Pons (tissue), 1 donor: ENCODE data around the gene KIF22.
"Not testable (repeated sequence)": the region's sequence is repeated elsewhere in the genome, so short reads cannot be mapped to it uniquely, and the experiment has no call there.

Experiments used
- DNase-seq: peaks from one replicate; pipeline ENCODE4 v3.0.0-alpha.2; 2016; ENCODE audit warnings: low spot score

Gene KIF22

GRCh38 chr16:29766571-29766970, 24.0 kb upstream of the KIF22 start:
- DNase-seq: no peak

- no peak for DNase-seq
These were observed 23.5 kb upstream of the KIF22 start for GRCh38 chr16:29767062-29767461.

- DNase-seq: no peak
These were observed 21.0 kb upstream of the KIF22 start for GRCh38 chr16:29769507-29769906.

GRCh38 chr16:29770250-29770929, 20.2 kb upstream of the KIF22 start:
- DNase-seq: no peak

- DNase-seq: not testable (repeated sequence)
These were observed 18.2 kb upstream of the KIF22 start for GRCh38 chr16:29772330-29772729.

- DNase-seq: no peak
These were observed 15.8 kb upstream of the KIF22 start for GRCh38 chr16:29774730-29775129.

- DNase-seq: no peak
These were observed 14.7 kb upstream of the KIF22 start for GRCh38 chr16:29775742-29776408.

GRCh38 chr16:29777576-29778350, 12.8 kb upstream of the KIF22 start, which contains the start of gene ZG16:
TSS of gene ZG16 (plus strand) at chr16:29778256. CDS start at chr16:29779267, 1,011 bp downstream.
- no peak for DNase-seq

GRCh38 chr16:29779474-29779873, 11.1 kb upstream of the KIF22 start:
- DNase-seq: no peak

GRCh38 chr16:29783094-29783953, 7.2 kb upstream of the KIF22 start:
- not testable (repeated sequence) for DNase-seq

GRCh38 chr16:29784157-29784556, 6.4 kb upstream of the KIF22 start:
- DNase-seq: no peak

- no peak for DNase-seq
These were observed 5.5 kb upstream of the KIF22 start for GRCh38 chr16:29784901-29785500.

- DNase-seq: not testable (repeated sequence)
These were observed 3.4 kb upstream of the KIF22 start for GRCh38 chr16:29787155-29787554.

GRCh38 chr16:29789775-29790182, 772 bp upstream of the KIF22 start:
- DNase-seq: no peak

- no peak for DNase-seq
These were observed 646 bp downstream of the KIF22 start for GRCh38 chr16:29790949-29791844.

- DNase-seq: no peak
These were observed 1.6 kb downstream of the KIF22 start for GRCh38 chr16:29791845-29792807.

- not testable (repeated sequence) for DNase-seq
These were observed 2.6 kb downstream of the KIF22 start for GRCh38 chr16:29793153-29793552.

GRCh38 chr16:29794231-29794710, 3.7 kb downstream of the KIF22 start:
- DNase-seq: no peak

GRCh38 chr16:29802416-29802935, 11.9 kb downstream of the KIF22 start:
- DNase-seq: no peak
